Heart left ventricle (tissue), 13 donors: Measurements from ENCODE around the gene IFI44L.

Experiments used
- CTCF ChIP-seq, 12 donors: fragments of 200-600 bp; sonication (generic) in 4 of 12; IDR thresholded peaks; one replicate each; pipeline versions ENCODE4 v1.5.0 to v1.8.0; 2018 to 2022; ENCODE audit warnings: antibody characterized with exemption in 12 of 12, mild to moderate bottlenecking in 5 of 12
- POLR2A ChIP-seq, 2 donors: fragments of 450-650 bp; IDR thresholded peaks; one replicate each; pipeline ENCODE4 v1.6.1; 2017; ENCODE audit warnings: antibody characterized with exemption in 2 of 2, mild to moderate bottlenecking in 2 of 2, moderate library complexity in 2 of 2
- donor health status: ischemic (EF 13 %, LVEDD 7.1; RV severe dilation, severe dysfunction).
- donor health status: DM: no; HTN: yes; CAD: no.
- donor health status: DM: no; HTN: no; CAD: no.
- donor health status: ischemic (EF 25% LVEDD 6.9; RV normal size, moderate dysfunction).
- donor health status: ischemic (EF 25% LVEDD 5.7; RV mildly dilated, moderate dysfunction).
- donor health status: ischemic (EF 35%, LVEDD 5.7; RV mildly dilated, moderate dysfunction).
- donor health status: nonischemic (EF 11% LVEDD 7.7; RV severe dilation, severe dysfunction).
- donor health status: DM: yes; HTN: yes; CAD: no.
- donor health status: PGD.
- donor health status: ischemic (EF 29% LVEDD 5.4; RV normal size, mild dysfunction).
- donor health status: nonischemic (EF 23%, LVEDD 6.1; RV moderate dilation, normal function).

GRCh38 chr1:78620666-78621065, 418 bp downstream of the IFI44L start:
- no peak for TF ChIP-seq POLR2A (IDR thresholded peaks at IDR 0.05)
- TF ChIP-seq CTCF (IDR thresholded peaks at IDR 0.05): no peak
